ENCODE measurements around the gene ITK. TPM values are rescaled to one million over a fixed set of nuclear protein-coding genes. Genes with fewer than 3 reads are reported as not detected.
A peak's percentile ranks its signal among the peaks of the same experiment; 100 is the strongest.

The ITK gene
- total and polyA plus RNA-seq, 2 of the 8 experiments (the other 6 are each of a cell fraction or from before 2014, with no cell fraction given), result 0.05 TPM; not detected in 1

- Histone ChIP-seq H2BK12ac (ENCODE audit: low read depth, low read length) (no peak overlapping the region), H3K9me3 (ENCODE audit: insufficient read depth in 2 of 2, low read depth in 1 of 2, low read length in 1 of 2) (no peaks in the 10 kb centered on the region), H2BK5ac (ENCODE audit: low read depth, low read length) (no peak overlapping the region), H3K4me3 (ENCODE audit: extremely low read depth in 1 of 4, insufficient read depth in 2 of 4, low read depth in 3 of 4, low read length in 4 of 4) (no peak overlapping the region), H3K4ac (replicated peaks; ENCODE audit: insufficient read length, low read depth, low read length) (no peak overlapping the region), H3K23ac (ENCODE audit: insufficient read length) (no peak overlapping the region), H3K79me2 (ENCODE audit: control insufficient read depth in 1 of 2, insufficient read depth in 2 of 2, low read length in 2 of 2) (peaks cover 3 to 78% of the 10 kb centered on the region in 2 experiments; a peak in 3 of 4 replicates), H2AK5ac (ENCODE audit: low read depth, low read length) (no peak overlapping the region), H2AFZ (ENCODE audit: low read length) (no peak overlapping the region), H3K79me1 (ENCODE audit: low read depth, low read length) (peaks cover 2% of the 10 kb centered on the region; the same call in 1 of the 2 replicates), H3K14ac (ENCODE audit: insufficient read length) (no peak overlapping the region), H2BK120ac (replicated peaks; ENCODE audit: low read depth, low read length) (no peak overlapping the region), H3K23me2 (ENCODE audit: low read depth, low read length) (no peaks in the 10 kb centered on the region), H2BK20ac (ENCODE audit: low read length) (no peak overlapping the region), H4K20me1 (replicated peaks in 1 of 2; ENCODE audit: control insufficient read depth in 1 of 2, insufficient read depth in 2 of 2, low read length in 2 of 2) (peaks cover 2 to 3% of the 10 kb centered on the region in 2 experiments), H3K27me3 (replicated peaks in 1 of 4; ENCODE audit: control insufficient read depth in 3 of 4, extremely low read depth in 1 of 4, insufficient read depth in 3 of 4, low read length in 3 of 4) (no peaks in the 10 kb centered on the region), H4K8ac (ENCODE audit: extremely low read depth, insufficient read depth, low read length) (no peak overlapping the region), H3K18ac (ENCODE audit: extremely low read depth, low read length) (no peak overlapping the region), H4K5ac (ENCODE audit: insufficient read length, low read depth, low read length) (no peak overlapping the region), H3K4me1 (replicated peaks in 1 of 4; ENCODE audit: control insufficient read depth in 3 of 4, insufficient read depth in 4 of 4, low read length in 3 of 4) (no peaks in the 10 kb centered on the region; a peak in 1 of 7 replicates), H3K9ac (replicated peaks in 1 of 4; ENCODE audit: extremely low read depth in 1 of 4, low read depth in 3 of 4, low read length in 3 of 4) (no peak overlapping the region), H3K56ac (replicated peaks; ENCODE audit: insufficient read length, low read depth, low read length) (no peak overlapping the region), H2BK15ac (ENCODE audit: low read length) (no peak overlapping the region), H3K4me2 (ENCODE audit: insufficient read depth in 1 of 2, low read depth in 2 of 2, low read length in 2 of 2) (no peak overlapping the region), H3K36me3 (ENCODE audit: control insufficient read depth in 2 of 4, insufficient read depth in 4 of 4, low read length in 3 of 4) (no peaks in the 10 kb centered on the region), H3K27ac (ENCODE audit: low read depth, low read length) (no peak overlapping the region), H4K91ac (replicated peaks; ENCODE audit: insufficient read length, low read length) (no peak overlapping the region)
- no peak for TF ChIP-seq CTBP2 (IDR thresholded peaks at IDR 0.05; ENCODE audit: borderline replicate concordance, insufficient read depth, insufficient read length, low read length)
- TF ChIP-seq MAFK (IDR thresholded peaks at IDR 0.05; ENCODE audit: low read depth, low read length), result peak; percentile 48; the same call in 1 of the 2 replicates
- no peak for TF ChIP-seq CEBPB (IDR thresholded peaks at IDR 0.05; ENCODE audit: low read depth, low read length)
- 75% methylated on average over 2 of the region's 2 CpGs; no CpG with 5 or more reads in 1 of the 2 experiments for whole genome bisulfite sequencing, 2 experiments (ENCODE audit: extremely low coverage in 1 of 2, insufficient coverage in 1 of 2, insufficient read length in 1 of 2, insufficient replicate concordance in 2 of 2, low coverage in 1 of 2, low lambda C conversion rate in 2 of 2, missing lambda C conversion rate in 1 of 2)
- FAIRE-seq, result no peak
- ChIA-PET CTCF (ENCODE audit: partially characterized antibody) (interaction anchor here (1.0 to 1.7 kb wide), 6 partner anchors 15 to 46 kb away, joined by 3 to 7 read pairs (median 4); no protein-coding TSS in a partner anchor), POLR2A (ENCODE audit: partially characterized antibody) (interaction anchor here (1.7 kb wide), 1 partner anchor 10 kb away, joined by 5 read pairs; no protein-coding TSS in a partner anchor)
- no peak for DNase-seq (ENCODE audit: low read depth in 1 of 2, low spot score in 2 of 2)
These were observed 97.8 kb downstream of the ITK start for GRCh38 chr5:157278319-157279037.

Data from H1 (cell line).